ENCODE data around the gene POLR3A. TPM values are rescaled to one million over a fixed set of nuclear protein-coding genes. Genes with fewer than 3 reads are reported as not detected.
"Not testable (repeated sequence)": the region's sequence is repeated elsewhere in the genome, so short reads cannot be mapped to it uniquely, and the experiment has no call there.

POLR3A gene
- polyA plus RNA-seq, 3 donors from 2014 or later, result 3.4 to 13.5 (median 5.8) TPM

DNA sequence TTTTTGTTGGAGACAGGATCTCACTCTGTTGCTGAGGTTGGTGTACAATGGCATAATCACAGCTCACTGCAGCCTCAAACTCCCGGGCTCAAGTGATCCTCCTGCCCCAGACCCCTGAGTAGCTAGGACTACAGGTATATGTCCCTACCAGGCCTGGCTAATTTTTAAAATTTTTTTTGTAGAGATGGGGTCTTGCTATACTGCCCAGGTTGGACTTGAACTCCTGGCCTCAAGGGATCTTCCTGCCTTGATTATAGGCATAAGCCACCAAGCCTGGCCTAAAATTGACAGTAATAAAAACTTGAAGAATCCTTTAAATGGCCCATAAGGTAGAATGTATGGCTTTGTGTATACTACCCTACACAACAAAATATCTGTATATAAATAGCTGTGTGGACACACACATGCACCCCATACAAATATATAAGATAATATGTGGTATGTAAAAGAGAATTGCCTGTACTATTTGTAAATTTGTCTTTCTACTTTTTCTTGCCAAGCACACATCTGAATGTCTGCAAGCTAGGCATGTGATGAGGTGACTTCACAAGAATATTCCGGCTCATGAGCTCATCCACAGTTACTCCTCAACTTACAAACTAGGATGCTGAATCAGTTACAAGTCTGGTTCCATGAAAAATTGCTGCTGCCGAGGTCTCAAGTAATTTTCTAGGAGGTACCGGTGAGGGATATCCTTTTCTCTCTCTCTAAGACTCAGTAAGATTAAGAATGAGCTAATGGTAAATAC lies 26.6 kb downstream of the POLR3A start:
- H3K4me1 Mint-ChIP-seq, result peaks cover 0 to under 1% of the 10 kb centered on the region in 2 donors
- no peak for DNase-seq
- no peak overlapping the region for H3K27ac Mint-ChIP-seq
- H3K4me3 Mint-ChIP-seq, result no peak overlapping the region
- peaks cover 49 to 78% (median 52%) of the 10 kb centered on the region in 3 donors for H3K36me3 Mint-ChIP-seq
- no peaks in the 10 kb centered on the region for H3K9me3 Mint-ChIP-seq
- no peaks in the 10 kb centered on the region for H3K27me3 Mint-ChIP-seq (ENCODE audit: low read depth in 3 of 3)

DNA sequence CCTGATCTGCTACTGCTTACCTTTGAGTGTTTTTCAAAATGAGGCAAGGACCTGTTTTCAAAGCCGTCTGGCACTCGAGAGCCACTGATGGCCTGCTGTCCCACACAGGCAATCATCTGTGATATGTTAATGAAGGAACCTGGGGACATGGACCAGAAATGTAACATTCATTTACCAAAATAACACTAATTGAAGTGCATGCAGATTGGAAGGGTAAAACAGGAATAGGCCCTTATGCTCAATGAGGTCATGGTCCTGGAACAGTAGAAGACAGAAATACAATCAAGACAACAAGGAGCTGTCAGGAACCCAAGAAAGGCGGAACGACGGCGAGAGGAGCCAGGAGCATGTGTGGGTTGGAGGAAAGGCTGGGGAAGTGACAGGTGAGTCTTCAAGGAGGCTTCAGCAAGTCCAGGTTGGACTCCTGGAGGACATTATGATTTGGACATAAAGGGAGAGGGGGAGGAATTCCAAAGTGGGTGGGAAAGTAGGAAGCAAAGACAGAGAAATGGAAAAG lies 28.3 kb downstream of the POLR3A start:
- H3K9me3 Mint-ChIP-seq, result no peaks in the 10 kb centered on the region
- H3K4me1 Mint-ChIP-seq, result peaks cover 0 to 2% of the 10 kb centered on the region in 2 donors
- peak overlapping the region in 1 of 6 donors; percentile 18 for H3K27ac Mint-ChIP-seq
- no peak for DNase-seq
- no peaks in the 10 kb centered on the region for H3K27me3 Mint-ChIP-seq (ENCODE audit: low read depth in 3 of 3)
- H3K4me3 Mint-ChIP-seq, result no peak overlapping the region
- peaks cover 41 to 76% (median 44%) of the 10 kb centered on the region in 3 donors for H3K36me3 Mint-ChIP-seq

DNA sequence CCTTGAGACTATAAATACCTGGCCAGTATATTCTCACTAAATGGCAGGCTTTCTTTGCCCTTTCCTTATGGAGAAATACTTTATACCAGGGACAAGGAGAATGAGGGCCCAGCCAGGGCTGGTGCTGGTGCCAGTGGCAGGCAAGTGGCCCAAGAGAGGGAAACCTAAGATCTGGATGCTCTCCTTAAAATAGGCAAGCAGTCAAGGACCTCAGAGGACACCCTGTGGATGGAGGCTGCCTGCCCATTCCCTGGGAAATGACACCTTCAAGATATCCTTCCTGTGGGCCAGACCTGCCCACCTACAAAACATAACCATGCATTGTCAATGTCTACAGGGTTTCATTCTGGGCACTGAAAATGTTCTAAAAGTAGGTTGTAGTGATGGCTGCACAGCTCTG lies 29.1 kb downstream of the POLR3A start:
- no peaks in the 10 kb centered on the region for H3K27me3 Mint-ChIP-seq (ENCODE audit: low read depth in 3 of 3)

DNA sequence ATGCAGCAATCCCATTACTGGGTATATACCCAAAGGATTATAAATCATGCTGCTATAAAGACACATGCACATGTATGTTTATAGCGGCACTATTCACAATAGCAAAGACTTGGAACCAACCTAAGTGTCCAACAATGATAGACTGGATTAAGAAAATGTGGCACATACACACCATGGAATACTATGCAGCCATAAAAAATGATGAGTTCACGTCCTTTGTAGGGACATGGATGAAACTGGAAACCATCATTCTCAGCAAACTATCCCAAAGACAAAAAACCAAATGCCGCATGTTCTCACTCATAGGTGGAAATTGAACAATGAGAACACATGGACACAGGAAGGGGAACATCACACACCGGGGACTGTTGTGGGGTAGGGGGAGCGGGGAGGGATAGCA lies 30.5 kb downstream of the POLR3A start:
- H3K4me3 Mint-ChIP-seq; H3K27ac Mint-ChIP-seq; DNase-seq; H3K4me1 Mint-ChIP-seq; H3K27me3 Mint-ChIP-seq (ENCODE audit: low read depth in 3 of 3); H3K9me3 Mint-ChIP-seq: not testable (repeated sequence)
- peaks cover 34 to 71% (median 40%) of the 10 kb centered on the region in 3 donors for H3K36me3 Mint-ChIP-seq

More for the DNA sequence above, 29.1 kb downstream of the POLR3A start:
- H3K4me3 Mint-ChIP-seq, result no peak overlapping the region
- peaks cover 0 to 2% of the 10 kb centered on the region in 2 donors for H3K4me1 Mint-ChIP-seq
- no peak overlapping the region for H3K27ac Mint-ChIP-seq
- H3K9me3 Mint-ChIP-seq, result no peaks in the 10 kb centered on the region
- peaks cover 35 to 72% (median 37%) of the 10 kb centered on the region in 3 donors for H3K36me3 Mint-ChIP-seq
- no peak for DNase-seq

DNA sequence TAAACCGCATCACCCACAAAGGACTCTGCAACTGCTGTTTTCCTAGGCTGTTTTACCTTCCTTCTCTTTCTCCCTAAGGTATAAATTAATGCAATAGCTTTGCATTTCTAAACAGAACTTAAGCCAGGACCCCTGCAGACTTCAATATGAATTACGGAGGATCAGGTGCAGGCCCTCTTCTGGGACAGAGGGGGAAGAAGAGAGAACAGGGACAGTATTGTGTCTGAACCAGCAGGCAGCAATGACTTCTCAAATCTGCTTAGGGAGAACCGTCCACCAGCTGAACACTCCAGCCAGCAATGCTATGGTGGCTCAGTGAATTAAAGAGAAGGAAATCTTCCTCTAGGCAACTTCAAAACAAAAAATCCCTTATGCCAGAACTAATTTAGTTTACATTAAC lies 35.7 kb downstream of the POLR3A start:
- H3K36me3 Mint-ChIP-seq, result peaks cover 30 to 65% (median 34%) of the 10 kb centered on the region in 3 donors
- no peak overlapping the region for H3K4me3 Mint-ChIP-seq
- H3K9me3 Mint-ChIP-seq, result no peaks in the 10 kb centered on the region
- H3K27ac Mint-ChIP-seq, result no peak overlapping the region
- peaks cover 0 to 2% (median 0%) of the 10 kb centered on the region in 3 donors for H3K27me3 Mint-ChIP-seq (ENCODE audit: low read depth in 3 of 3)
- DNase-seq, result no peak
- peaks cover 0 to 2% of the 10 kb centered on the region in 2 donors for H3K4me1 Mint-ChIP-seq

DNA sequence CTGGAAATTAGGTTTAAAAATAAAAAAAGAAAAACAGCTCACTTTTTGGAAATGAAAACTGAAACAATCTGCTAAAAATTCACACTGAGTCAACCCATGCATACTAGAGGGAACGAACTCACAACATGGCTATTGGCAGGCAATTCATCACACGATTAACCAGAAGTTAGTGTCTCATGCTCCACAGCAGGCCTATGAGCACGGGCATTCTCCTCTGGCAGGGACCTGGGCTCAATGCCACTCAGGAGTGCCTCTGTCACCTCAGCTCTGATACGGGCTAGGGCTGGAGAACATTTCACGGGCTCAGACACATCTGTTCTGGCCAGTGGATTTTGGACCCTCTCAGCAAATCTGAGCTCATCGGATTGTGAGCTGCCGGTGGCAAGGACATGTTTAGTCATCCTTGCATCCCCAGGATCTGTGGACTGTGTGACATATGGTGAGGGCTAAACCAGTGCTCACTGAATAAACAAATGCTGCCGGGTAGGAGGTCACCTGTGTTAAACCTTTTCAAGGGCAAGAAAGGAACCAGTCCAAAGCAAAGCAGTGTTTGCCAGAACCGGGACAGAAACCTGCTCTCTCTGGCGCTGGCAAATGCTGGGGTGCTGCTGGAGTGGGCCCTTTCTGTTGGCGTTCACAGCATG lies 40.1 kb downstream of the POLR3A start:
- Mint-ChIP-seq H3K27ac (no peak overlapping the region), H3K4me3 (no peak overlapping the region), H3K27me3 (ENCODE audit: low read depth in 3 of 3) (no peaks in the 10 kb centered on the region), H3K36me3 (peaks cover 28 to 74% (median 38%) of the 10 kb centered on the region in 3 donors), H3K4me1 (no peaks in the 10 kb centered on the region), H3K9me3 (no peaks in the 10 kb centered on the region)
- DNase-seq, result no peak

DNA sequence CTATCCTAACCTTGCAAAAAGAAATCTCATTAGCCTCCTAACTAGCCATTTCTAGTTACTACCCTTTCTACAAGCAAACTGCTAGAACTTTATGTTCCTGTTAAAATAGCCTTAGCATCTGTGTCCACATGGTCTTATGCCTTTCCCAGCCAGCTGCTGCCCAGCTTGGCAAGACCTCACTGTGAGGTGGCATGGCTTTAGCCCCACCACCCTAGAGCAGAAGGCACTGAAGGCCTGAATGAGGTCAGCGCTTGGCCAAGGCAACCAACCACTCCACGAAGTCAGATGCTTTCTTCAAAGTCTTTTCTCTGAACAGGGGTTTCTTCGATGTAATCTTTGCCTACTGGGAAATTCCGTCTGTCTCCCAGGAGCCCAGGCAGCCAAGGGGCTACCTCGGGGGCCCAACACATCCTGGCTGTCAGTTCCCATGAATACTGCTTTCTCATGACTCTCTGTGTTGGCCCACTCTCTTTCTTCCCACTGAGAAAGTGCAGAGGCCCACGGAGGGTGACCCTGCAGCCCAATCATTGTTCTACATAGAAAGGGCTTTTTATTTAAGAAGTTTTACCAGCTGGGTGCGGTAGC lies 41.6 kb downstream of the POLR3A start:
- no peak for DNase-seq
- no peaks in the 10 kb centered on the region for H3K9me3 Mint-ChIP-seq
- H3K27me3 Mint-ChIP-seq (ENCODE audit: low read depth in 3 of 3), result no peaks in the 10 kb centered on the region
- H3K4me1 Mint-ChIP-seq, result no peaks in the 10 kb centered on the region
- H3K36me3 Mint-ChIP-seq, result peaks cover 17 to 77% (median 44%) of the 10 kb centered on the region in 3 donors
- H3K27ac Mint-ChIP-seq, result no peak overlapping the region
- H3K4me3 Mint-ChIP-seq, result no peak overlapping the region

DNA sequence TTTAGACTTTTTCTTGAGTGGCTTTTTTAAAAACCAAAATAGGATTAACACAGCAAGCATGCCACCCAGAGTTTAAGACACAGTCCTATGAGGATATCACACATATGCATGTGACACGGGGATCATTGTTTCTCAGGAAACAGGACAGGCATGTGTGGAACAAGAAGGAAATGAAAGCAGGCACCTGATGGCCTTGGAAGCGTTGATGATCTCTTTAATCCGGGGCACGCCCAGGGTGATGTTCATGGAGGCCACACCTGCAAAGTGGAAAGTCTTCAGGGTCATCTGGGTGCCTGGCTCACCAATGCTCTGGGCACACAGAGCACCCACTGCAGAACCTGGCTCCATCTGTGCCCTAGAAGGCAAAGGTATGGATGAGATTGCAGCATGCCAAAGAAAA lies 44.3 kb downstream of the POLR3A start:
- H3K27ac Mint-ChIP-seq, result peak overlapping the region in 1 of 6 donors; percentile 19
- no peaks in the 10 kb centered on the region for H3K4me1 Mint-ChIP-seq
- no peak overlapping the region for H3K4me3 Mint-ChIP-seq
- no peak for DNase-seq
- no peaks in the 10 kb centered on the region for H3K9me3 Mint-ChIP-seq
- H3K27me3 Mint-ChIP-seq (ENCODE audit: low read depth in 3 of 3), result peaks cover 0 to 1% (median 0%) of the 10 kb centered on the region in 3 donors
- peaks cover 28 to 79% (median 49%) of the 10 kb centered on the region in 3 donors for H3K36me3 Mint-ChIP-seq

DNA sequence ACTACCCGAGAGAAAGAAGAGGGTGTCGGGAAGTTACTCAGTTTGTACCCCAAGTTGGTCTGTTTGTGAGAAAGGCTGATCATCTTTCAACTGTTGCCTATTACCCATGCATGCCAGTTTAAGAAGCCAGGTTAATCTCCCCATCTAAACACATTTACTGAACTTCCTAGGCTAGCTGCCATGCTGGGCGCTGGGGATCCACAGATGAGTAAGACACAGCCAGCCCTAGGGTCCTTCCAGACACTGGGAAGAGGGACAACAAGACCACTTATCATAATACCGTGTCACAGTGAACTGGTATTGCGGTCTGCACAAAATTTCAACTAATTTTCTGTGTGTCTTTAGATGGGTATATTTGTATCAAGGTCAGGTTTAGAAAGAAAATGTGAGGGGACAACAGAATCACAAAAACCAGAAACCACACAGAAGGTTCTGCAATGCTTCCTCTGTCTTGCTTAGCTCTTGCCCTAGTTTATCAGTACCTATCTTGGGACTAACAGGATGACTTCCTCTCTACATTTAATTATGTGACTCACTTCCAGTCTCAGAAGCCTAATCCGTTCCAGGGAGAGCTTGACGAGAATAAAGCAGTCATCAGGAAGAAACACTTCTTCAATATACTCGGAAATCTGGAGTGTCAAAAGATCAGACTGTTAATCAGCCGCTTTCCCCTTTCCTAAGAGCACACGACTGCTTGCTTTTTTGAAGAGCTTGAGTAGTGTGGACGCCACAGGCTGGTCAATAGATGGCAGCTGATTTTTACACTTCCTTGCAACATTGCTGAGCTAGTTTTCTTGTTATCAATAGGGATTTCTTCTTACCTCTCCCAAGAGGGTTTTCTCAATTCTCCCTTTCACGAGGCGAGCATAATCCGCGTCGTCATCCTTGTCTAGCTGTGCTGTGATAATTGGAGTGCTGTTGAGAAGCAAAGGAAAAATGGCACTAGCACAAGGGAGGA lies 45.7 kb downstream of the POLR3A start:
- H3K4me3 Mint-ChIP-seq, result no peak overlapping the region
- H3K27ac Mint-ChIP-seq, result peak overlapping the region in 1 of 6 donors; percentile 40
- H3K36me3 Mint-ChIP-seq, result peaks cover 29 to 79% (median 44%) of the 10 kb centered on the region in 3 donors

DNA sequence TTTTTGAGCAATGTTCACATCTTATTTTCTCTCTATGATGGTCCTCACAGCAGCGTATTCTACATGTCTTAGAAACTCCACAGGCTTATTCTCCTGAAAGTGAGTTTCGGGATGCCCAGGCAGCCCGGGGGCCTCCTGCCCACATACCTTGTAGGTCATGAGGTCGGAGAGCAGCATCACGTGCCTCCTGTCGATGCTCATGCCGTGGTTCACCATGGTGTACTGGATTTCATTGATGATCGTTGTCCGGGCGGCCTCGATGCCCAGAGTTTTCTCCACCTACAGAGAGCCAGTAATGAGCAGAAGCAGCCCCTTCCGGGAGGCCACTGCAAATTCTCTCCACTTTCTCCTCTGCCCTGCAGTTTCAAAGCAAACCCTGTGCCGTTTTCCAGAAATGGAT lies 48.0 kb downstream of the POLR3A start:
- Mint-ChIP-seq H3K9me3 (no peaks in the 10 kb centered on the region), H3K27ac (no peak overlapping the region), H3K4me1 (no peaks in the 10 kb centered on the region), H3K27me3 (ENCODE audit: low read depth in 3 of 3) (peaks cover 0 to 1% (median 1%) of the 10 kb centered on the region in 3 donors), H3K36me3 (peaks cover 40 to 77% (median 45%) of the 10 kb centered on the region in 3 donors), H3K4me3 (no peak overlapping the region)
- no peak for DNase-seq

More for the DNA sequence above, 45.7 kb downstream of the POLR3A start:
- H3K9me3 Mint-ChIP-seq, result no peaks in the 10 kb centered on the region
- peaks cover 0 to 1% (median 1%) of the 10 kb centered on the region in 3 donors for H3K27me3 Mint-ChIP-seq (ENCODE audit: low read depth in 3 of 3)
- H3K4me1 Mint-ChIP-seq, result no peaks in the 10 kb centered on the region
- DNase-seq, result no peak

DNA sequence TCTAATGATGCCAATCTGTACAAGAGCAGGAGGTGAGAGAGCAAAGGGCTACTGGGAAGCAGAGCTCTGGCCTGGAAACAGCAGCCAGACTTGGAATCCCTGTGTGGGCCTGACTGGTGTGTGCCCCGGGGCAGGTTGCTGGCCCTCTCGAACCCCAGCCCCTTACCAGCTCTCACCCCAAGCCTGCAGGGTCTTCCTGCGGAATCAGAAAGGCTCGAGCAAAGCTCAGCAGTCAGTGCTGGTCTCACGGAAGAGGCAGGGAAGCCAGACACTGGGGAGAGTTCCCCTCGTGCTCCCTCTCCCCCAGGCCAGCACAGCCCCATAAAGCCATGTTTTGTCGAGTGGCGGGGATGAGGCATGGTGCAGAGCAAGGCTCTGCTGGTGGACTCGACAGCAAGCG lies 50.1 kb downstream of the POLR3A start:
- H3K27ac Mint-ChIP-seq, result no peak overlapping the region
- no peak overlapping the region for H3K4me3 Mint-ChIP-seq
- H3K27me3 Mint-ChIP-seq (ENCODE audit: low read depth in 3 of 3), result peaks cover 0 to 1% (median 1%) of the 10 kb centered on the region in 3 donors
- no peaks in the 10 kb centered on the region for H3K9me3 Mint-ChIP-seq
- no peaks in the 10 kb centered on the region for H3K4me1 Mint-ChIP-seq
- H3K36me3 Mint-ChIP-seq, result peaks cover 33 to 66% (median 38%) of the 10 kb centered on the region in 3 donors
- no peak for DNase-seq

DNA sequence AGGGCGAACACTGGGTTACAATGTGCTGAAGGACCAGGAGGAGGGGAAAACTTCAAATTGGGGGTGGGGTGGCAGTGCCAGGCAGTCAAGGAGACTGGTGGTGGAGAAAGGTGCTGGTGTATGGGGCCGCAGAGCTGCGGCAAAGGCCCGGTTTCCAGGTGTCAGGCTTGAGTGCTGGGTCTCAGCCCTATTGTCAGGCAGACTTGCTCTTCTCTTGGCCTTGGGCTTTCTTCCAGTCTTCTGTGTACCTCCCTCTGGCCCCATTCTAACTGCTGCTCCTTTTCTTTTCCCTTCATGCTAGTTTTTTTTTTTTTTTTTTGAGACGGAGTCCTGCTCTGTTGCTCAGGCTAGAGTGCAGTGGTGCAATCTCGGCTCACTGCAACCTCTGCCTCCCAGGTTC lies 51.0 kb downstream of the POLR3A start:
- peaks cover 0 to 1% (median 1%) of the 10 kb centered on the region in 3 donors for H3K27me3 Mint-ChIP-seq (ENCODE audit: low read depth in 3 of 3)
- no peak overlapping the region for H3K27ac Mint-ChIP-seq

DNA sequence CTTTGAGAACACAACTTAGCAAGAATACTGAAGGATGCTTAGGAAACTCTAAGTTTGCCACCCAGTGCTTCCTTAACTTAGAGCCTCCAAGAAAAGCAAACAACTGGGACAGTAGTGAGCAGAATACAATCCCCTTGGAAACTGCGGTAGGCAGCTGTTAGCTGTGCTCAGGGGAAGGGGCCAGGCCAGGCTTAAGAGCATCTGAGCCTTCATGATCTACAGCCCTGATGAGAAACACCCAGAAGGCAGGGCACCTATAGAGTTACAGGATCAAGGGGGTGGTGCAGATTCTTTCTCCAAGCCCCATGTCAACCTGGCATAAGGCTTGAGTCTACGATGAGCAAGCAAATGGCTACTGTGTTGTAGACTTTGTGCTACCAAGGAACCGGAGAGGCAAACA lies 51.4 kb downstream of the POLR3A start:
- H3K4me1 Mint-ChIP-seq, result no peaks in the 10 kb centered on the region
- H3K27me3 Mint-ChIP-seq (ENCODE audit: low read depth in 3 of 3), result peaks cover 0 to 1% (median 1%) of the 10 kb centered on the region in 3 donors
- DNase-seq, result no peak
- H3K4me3 Mint-ChIP-seq, result no peak overlapping the region
- no peaks in the 10 kb centered on the region for H3K9me3 Mint-ChIP-seq
- H3K36me3 Mint-ChIP-seq, result peaks cover 22 to 53% (median 38%) of the 10 kb centered on the region in 3 donors
- no peak overlapping the region for H3K27ac Mint-ChIP-seq

More for the DNA sequence above, 51.0 kb downstream of the POLR3A start:
- no peak for DNase-seq
- Mint-ChIP-seq H3K36me3 (peaks cover 26 to 57% (median 38%) of the 10 kb centered on the region in 3 donors), H3K4me1 (no peaks in the 10 kb centered on the region), H3K4me3 (no peak overlapping the region), H3K9me3 (no peaks in the 10 kb centered on the region)
